Endothelial cell of umbilical vein (primary cell): ENCODE results near the gene AKT3.

Source experiments
- EZH2 ChIP-seq: IDR thresholded peaks from 2 replicates; pipeline ENCODE4 v1.6.1; 2012; ENCODE audit warnings: borderline replicate concordance, low read depth, mild to moderate bottlenecking, moderate library complexity, low read length, inconsistent platforms; ENCODE audit not compliant: severe bottlenecking
- POLR2AphosphoS5 ChIP-seq: IDR thresholded peaks from 2 replicates; pipeline ENCODE4 v1.6.1; 2012; ENCODE audit warnings: low read depth, mild to moderate bottlenecking, control low read depth, low read length, moderate library complexity; ENCODE audit not compliant: insufficient read depth
- TF ChIP-seq, protein P1 (sequence below), 2 donors: IDR thresholded peaks; 1 replicate in 1 of 2; 2 replicates in 1 of 2; pipeline ENCODE4 v1.5.1; 2011; ENCODE audit warnings: low read length in 2 of 2, mild to moderate bottlenecking in 2 of 2, moderate library complexity in 2 of 2, control low read depth in 1 of 2, inconsistent platforms in 1 of 2, low read depth in 1 of 2; ENCODE audit not compliant: insufficient read depth in 1 of 2; ENCODE audit errors: extremely low read depth in 1 of 2

GRCh38 chr1:243563732-243564131 lies 286.3 kb downstream of the AKT3 start:
- TF ChIP-seq POLR2AphosphoS5, result no peak
- TF ChIP-seq, protein P1, sequence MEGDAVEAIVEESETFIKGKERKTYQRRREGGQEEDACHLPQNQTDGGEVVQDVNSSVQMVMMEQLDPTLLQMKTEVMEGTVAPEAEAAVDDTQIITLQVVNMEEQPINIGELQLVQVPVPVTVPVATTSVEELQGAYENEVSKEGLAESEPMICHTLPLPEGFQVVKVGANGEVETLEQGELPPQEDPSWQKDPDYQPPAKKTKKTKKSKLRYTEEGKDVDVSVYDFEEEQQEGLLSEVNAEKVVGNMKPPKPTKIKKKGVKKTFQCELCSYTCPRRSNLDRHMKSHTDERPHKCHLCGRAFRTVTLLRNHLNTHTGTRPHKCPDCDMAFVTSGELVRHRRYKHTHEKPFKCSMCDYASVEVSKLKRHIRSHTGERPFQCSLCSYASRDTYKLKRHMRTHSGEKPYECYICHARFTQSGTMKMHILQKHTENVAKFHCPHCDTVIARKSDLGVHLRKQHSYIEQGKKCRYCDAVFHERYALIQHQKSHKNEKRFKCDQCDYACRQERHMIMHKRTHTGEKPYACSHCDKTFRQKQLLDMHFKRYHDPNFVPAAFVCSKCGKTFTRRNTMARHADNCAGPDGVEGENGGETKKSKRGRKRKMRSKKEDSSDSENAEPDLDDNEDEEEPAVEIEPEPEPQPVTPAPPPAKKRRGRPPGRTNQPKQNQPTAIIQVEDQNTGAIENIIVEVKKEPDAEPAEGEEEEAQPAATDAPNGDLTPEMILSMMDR (IDR thresholded peaks at IDR 0.05; ENCODE audit: extremely low read depth in 1 of 2, insufficient read depth in 1 of 2, low read depth in 1 of 2, low read length in 2 of 2), result no peak
- no peak for TF ChIP-seq EZH2
